Measurements from ENCODE around the gene RELCH.

The RELCH gene

GRCh38 chr18:62187543-62188510, 772 bp downstream of the RELCH start:
- DNase-seq = peak; percentile 12

GRCh38 chr18:62189208-62189607, 2.2 kb downstream of the RELCH start:
- DNase-seq = no peak

DNA sequence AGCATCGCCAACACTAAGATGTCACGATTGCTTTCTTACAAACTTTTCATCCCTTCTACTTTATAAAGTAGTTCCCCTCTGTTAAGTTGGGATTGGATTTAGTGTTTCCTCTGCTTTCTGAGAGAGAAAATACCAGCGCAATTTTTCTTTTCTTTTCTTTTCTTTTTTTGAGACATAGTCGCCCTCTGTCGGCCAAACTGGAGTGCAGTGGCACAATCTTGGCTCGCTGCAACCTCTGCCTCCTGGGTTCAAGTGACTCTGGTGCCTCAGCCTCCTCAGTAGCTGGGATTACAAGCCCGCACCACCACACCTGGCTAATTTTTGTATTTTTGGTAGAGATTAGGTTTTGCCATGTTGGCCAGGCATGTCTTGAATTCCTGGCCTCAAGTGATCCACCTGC, 9.0 kb downstream of the RELCH start:
- no peak for DNase-seq

DNA sequence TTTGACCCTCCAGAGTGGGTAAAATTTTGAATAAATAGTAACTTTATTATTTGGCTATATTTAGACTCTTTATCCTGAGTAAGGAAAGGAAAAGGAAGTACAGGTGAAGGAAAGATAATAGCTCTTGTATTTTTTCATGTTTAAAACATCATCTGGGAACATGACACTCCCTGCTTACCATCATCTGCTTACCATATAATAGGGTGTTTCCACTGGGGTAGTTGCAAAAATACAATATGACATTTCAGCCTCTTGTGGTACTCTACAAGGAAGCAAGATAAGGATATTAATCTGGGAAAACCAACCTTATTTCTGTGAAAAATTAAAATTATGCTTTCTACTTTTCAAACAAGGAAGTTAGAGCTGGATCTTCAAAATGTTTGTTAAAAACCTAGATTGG, 9.9 kb downstream of the RELCH start:
- no peak for DNase-seq

- DNase-seq = no peak
Measured at GRCh38 chr18:62198259-62198658, 11.2 kb downstream of the RELCH start.

DNA sequence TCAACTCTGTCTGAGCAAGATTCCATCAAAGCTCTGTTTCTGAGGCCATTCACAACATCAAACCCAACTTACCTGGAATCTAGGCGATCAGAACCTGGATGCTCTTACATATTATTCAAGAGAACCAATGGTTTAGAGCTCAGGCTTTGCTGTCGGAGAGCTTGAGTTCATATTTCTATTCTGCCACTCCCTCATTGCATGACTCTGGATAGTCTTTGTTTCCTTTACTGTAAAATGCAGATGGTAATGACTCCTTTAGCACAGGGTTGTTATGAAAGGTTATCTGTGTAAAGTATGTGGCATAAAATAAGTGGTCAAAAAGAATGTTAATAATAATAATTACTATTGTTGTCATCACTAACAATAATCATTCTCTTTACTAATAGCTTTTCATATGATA, 12.6 kb downstream of the RELCH start:
- DNase-seq = no peak

GRCh38 chr18:62200121-62200914, 13.3 kb downstream of the RELCH start:
- no peak for DNase-seq

DNA sequence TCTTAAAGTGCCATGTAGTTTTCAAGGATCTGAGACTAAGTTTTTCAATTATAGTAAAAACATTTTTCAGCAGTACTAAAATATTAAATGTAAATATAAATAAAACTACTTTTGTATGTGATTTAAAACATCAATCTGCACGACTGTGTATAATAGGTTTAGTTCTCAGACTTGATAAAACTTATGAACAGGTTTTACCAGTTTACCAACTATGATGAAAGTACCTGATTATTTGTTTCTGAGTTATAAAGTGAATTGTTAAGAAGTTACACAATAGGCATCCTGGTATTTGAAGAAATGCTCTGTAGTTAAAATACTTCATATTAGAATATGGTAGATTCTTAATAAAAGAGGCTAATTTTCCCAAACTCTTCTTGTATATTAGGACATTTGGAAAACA, 14.8 kb downstream of the RELCH start:
- DNase-seq = no peak

GRCh38 chr18:62205824-62206223, 18.8 kb downstream of the RELCH start:
- DNase-seq = no peak

DNA sequence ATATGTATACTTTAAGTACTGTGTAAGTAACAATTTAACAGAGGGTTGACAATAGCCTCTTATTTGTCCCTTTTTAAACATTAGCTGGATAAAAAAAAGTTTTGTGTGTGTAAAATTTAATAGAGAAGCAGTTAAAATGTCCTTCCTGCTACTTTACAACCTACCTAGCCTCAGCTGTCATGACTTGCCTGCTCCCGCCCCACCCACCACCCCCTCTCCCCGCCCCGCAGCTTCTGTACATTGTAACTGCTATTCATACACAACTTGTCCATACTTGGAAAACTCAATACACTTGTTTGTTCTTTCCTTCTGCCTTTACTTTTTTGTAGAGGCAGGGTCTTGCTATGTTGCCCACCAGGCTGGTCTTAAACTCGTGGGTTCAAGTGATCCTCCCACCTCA, 19.5 kb downstream of the RELCH start:
- DNase-seq = no peak

GRCh38 chr18:62209046-62209445, 22.0 kb downstream of the RELCH start:
- no peak for DNase-seq

DNA sequence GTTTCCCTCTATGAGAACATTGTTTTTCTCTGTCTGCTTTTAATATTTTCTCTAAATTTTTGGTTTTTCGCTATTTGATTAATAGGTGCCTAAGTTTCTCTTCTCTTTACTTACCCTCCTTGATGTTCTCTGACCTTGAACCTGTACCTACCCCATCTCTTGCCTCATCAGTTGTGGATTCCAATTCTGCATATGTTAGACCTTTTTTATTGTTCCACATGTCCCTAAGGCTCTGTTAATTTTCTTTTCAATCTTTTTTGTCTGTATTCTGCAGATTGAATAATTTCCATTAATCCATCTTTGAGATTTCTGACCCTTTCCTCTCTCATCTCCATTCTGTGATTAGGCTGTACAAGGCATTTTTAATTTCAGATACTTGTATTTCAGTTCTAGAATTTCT, 23.1 kb downstream of the RELCH start:
- DNase-seq = no peak

DNA sequence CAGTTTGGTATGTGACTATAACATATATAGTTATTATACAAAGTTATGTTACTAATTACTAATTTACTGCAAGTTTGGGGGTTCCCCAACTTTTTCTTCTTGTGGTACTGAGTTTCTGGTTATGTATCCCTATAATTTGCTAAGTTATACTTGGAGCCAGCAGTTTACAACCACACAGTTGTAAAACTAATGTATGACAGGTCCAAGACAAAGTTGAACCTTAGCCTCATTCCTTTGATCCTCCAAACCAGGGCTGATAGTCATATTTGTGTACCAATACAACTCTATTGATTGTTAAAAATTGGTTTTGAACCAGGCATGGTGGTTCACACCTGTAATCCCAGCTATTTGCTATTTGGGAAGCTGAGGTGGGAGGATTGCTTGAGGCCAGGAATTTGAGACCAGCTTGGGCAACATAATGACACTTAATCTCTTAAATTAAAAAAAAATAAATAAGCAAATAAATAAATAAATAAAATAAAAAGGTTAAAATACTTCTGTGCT, 24.3 kb downstream of the RELCH start:
- DNase-seq = no peak

DNA sequence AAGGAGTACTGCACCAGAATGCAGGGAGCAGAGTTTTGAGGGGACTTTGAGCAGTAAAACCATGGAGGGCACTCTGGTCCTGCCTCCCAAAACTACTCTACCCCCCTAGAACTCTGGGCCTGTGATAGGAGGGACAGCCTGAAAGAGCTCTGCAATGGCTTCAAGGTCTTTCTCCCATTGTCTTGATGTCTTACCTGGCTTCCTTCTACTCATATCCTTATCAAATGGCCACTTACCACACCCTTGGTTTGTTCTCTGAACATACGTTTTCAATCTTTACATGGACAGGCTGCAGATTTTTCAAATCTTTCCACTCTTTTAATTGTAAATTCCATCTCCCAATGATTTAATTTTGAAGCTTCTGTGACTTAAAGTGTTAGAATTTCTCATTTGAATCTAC, 27.7 kb downstream of the RELCH start:
- DNase-seq = no peak

DNA sequence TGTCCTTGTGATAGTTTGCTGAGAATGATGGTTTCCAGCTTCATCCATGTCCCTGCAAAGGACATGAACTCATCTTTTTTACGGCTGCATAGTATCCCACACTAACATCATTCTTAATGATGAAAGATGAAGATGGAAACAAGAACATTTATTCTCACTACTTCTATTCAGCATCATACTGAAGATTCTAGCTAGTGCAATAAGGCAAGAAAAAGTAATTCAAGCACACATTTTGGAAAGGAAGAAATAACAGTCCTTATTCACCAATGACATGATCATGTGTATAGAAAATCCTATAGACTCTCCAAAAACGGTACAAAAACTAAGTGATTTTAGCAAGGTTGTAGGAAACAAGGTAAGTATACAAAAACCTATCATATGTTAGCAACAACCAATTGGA, 37.2 kb downstream of the RELCH start:
- no peak for DNase-seq

DNA sequence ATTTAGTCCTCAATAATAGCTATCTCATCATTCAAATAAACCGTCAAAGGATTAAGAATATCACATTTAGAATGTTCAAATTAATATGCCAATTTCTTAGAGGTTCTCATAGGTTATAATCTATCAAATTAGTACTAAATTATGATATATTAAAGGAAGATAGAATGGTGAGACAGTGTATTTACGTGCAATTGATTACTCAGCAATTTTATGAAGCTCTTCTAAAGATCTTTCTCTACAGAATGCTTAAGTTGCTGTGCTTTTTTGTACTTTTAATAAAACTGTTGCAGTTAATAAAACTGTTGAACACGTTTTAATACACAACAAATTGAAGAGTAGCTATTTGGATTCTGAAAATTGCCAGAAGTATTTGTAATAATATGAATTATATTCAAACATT, 39.0 kb downstream of the RELCH start:
- DNase-seq = no peak

DNA sequence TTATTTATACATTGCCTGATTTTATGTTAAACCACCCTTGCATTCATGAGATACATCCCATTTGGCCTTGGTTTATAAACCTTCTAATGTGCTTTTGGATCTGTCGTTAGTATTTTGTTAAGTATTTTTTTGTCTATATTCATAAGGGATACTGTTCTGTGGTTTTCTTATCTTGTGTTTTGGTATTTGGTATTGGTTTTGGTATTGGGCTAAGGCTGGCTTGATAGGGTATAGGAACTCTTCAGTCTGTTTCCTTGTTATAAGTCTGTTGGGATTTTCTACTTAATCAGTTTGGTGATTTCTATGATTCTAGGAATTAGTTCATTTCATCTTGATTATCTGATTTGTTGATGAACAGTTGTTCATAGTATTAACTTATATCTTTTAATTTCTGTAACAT, 49.2 kb downstream of the RELCH start:
- DNase-seq = no peak

- DNase-seq = no peak
Measured at GRCh38 chr18:62239475-62239874, 52.4 kb downstream of the RELCH start.

DNA sequence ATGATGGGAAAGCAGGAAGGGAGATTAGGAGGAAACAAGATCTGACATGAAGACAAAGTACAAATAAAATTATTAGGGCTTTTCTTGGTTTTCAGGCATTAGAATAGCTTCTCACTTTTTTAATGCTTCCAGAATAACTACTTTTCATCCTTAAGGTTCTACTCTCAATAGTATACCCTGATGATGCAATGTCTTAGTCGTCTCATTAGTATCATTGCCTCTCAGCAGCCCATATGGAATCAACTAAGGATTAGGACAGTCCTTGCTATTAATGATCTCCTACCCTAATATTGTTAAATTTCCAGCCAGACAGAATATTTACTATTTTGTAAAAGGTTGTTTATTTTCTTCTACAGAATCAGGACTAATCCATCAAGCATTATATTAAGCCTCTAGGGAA, 55.9 kb downstream of the RELCH start:
- DNase-seq = no peak

- no peak for DNase-seq
Measured at GRCh38 chr18:62245177-62245576, 58.1 kb downstream of the RELCH start.

DNA sequence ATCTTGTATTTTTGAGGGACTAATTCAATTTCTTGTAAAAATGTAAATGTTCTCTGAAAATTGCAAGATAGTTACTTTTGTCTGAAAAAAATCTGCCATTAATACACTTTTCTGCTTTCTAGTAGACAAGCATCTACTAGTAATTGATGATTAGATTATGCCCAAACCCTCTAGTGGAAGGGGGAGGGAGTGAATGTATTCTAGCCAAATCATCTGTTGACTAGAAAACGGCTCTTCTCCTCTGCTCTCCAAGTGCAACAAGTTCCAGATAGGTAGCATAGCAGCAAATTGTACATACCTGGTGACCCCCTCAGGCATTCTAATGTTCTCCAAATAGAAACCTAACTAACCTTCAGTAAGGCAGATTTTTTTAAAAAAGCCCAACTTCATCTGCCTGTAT, 58.6 kb downstream of the RELCH start:
- no peak for DNase-seq

- no peak for DNase-seq
Measured at GRCh38 chr18:62248313-62248712, 61.3 kb downstream of the RELCH start.

DNA sequence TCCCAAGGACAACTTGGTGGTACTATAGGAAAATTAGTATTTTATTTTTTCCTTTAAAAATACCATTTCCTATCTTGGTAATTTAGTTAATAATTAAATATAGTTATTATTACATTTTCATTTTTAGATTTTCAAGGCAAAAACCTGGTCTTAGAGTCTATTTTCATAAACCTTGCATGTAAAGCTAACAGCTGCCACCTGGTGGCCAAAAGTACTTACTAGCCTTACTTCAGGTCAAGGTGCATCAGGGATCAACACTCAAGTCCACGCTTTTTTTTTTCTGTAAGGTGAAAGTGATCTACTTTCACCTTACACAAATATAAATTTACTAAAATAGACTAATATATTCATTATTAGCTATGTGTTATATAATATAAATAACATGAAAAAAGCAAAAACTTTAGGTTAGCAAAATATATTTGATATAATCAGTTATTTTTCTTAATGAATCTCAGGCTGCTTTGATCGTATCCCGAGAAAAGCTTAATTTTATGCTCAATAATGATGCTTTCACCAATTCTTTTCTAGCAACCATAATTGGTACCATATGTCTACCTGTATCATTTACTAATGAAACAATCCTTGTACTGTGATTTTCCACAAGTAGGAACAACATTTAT, 62.5 kb downstream of the RELCH start:
- peak; percentile 70 for DNase-seq

Data from activated gamma-delta T cell treated with Interleukin-2 at 50 U/mL for 16 hours (primary cell).